Subcutaneous abdominal adipose tissue (tissue), 5 donors: Measurements from ENCODE around the gene C1orf198.

Source experiments
- H3K27ac ChIP-seq: one replicate; pipeline ENCODE4 v1.7.0; 2013; ENCODE audit warnings: low read depth, mild to moderate bottlenecking, inconsistent platforms, low read length, moderate library complexity
- H3K27me3 ChIP-seq, 5 donors: one replicate each; pipeline ENCODE4 v1.7.0; 2013; ENCODE audit warnings: low read length in 5 of 5, inconsistent platforms in 1 of 5; ENCODE audit not compliant: control insufficient read depth in 5 of 5, insufficient read depth in 4 of 5
- H3K36me3 ChIP-seq, 5 donors: one replicate each; pipeline ENCODE4 v1.7.0; 2013; ENCODE audit warnings: low read length in 5 of 5; ENCODE audit not compliant: control insufficient read depth in 5 of 5, insufficient read depth in 5 of 5
- H3K4me1 ChIP-seq, 5 donors: one replicate each; pipeline ENCODE4 v1.7.0; 2013; ENCODE audit warnings: low read length in 5 of 5, mild to moderate bottlenecking in 3 of 5, moderate library complexity in 1 of 5; ENCODE audit not compliant: control insufficient read depth in 5 of 5, insufficient read depth in 5 of 5
- H3K4me3 ChIP-seq, 5 donors: one replicate each; pipeline ENCODE4 v1.7.0; 2013; ENCODE audit warnings: low read length in 5 of 5, low read depth in 1 of 5
- H3K9ac ChIP-seq, 5 donors: one replicate each; pipeline ENCODE4 v1.7.0; 2013; ENCODE audit warnings: low read length in 5 of 5, mild to moderate bottlenecking in 4 of 5, moderate library complexity in 3 of 5
- H3K9me3 ChIP-seq, 5 donors: one replicate each; pipeline ENCODE4 v1.7.0; 2013; ENCODE audit warnings: low read length in 5 of 5; ENCODE audit not compliant: control insufficient read depth in 5 of 5
- donor health status: healthy.
- donor health status: healthy.
- donor health status: healthy.
- donor health status: healthy.
- donor health status: healthy.

Gene C1orf198

GRCh38 chr1:230863449-230863848, 4.9 kb downstream of the C1orf198 start:
- Histone ChIP-seq H3K27me3 (no peaks in the 10 kb centered on the region), H3K9ac (peak overlapping the region in 2 of 5 donors; percentile 27 to 30), H3K27ac (no peak overlapping the region), H3K9me3 (no peaks in the 10 kb centered on the region), H3K4me1 (peaks cover 2 to 76% (median 64%) of the 10 kb centered on the region in 5 donors), H3K36me3 (peaks cover 0 to 4% (median 0%) of the 10 kb centered on the region in 5 donors), H3K4me3 (no peak overlapping the region)

GRCh38 chr1:230861970-230862595, 6.2 kb downstream of the C1orf198 start:
- Histone ChIP-seq H3K9ac (no peak overlapping the region), H3K9me3 (no peaks in the 10 kb centered on the region), H3K4me3 (no peak overlapping the region), H3K27me3 (no peaks in the 10 kb centered on the region), H3K36me3 (peaks cover 0 to 4% (median 0%) of the 10 kb centered on the region in 5 donors), H3K4me1 (peaks cover 2 to 82% (median 71%) of the 10 kb centered on the region in 5 donors), H3K27ac (no peak overlapping the region)

GRCh38 chr1:230861489-230861888, 6.8 kb downstream of the C1orf198 start:
- peaks cover 2 to 79% (median 72%) of the 10 kb centered on the region in 5 donors for H3K4me1 ChIP-seq
- no peak overlapping the region for H3K4me3 ChIP-seq
- no peak overlapping the region for H3K27ac ChIP-seq
- H3K27me3 ChIP-seq, result no peaks in the 10 kb centered on the region
- H3K9me3 ChIP-seq, result no peaks in the 10 kb centered on the region
- H3K9ac ChIP-seq, result no peak overlapping the region
- H3K36me3 ChIP-seq, result peaks cover 0 to 6% (median 0%) of the 10 kb centered on the region in 5 donors

- Histone ChIP-seq H3K4me1 (peaks cover 2 to 73% (median 68%) of the 10 kb centered on the region in 5 donors), H3K4me3 (no peak overlapping the region)
These were observed 7.5 kb downstream of the C1orf198 start for GRCh38 chr1:230860617-230861384.

GRCh38 chr1:230858918-230859729, 9.2 kb downstream of the C1orf198 start:
- Histone ChIP-seq H3K27ac (no peak overlapping the region), H3K4me3 (no peak overlapping the region), H3K4me1 (peaks cover 3 to 64% (median 63%) of the 10 kb centered on the region in 5 donors), H3K36me3 (peaks cover 0 to 12% (median 10%) of the 10 kb centered on the region in 5 donors), H3K9ac (no peak overlapping the region), H3K27me3 (no peaks in the 10 kb centered on the region), H3K9me3 (no peaks in the 10 kb centered on the region)

More at GRCh38 chr1:230860617-230861384, 7.5 kb downstream of the C1orf198 start:
- Histone ChIP-seq H3K27me3 (no peaks in the 10 kb centered on the region), H3K36me3 (peaks cover 0 to 6% (median 0%) of the 10 kb centered on the region in 5 donors), H3K9me3 (no peaks in the 10 kb centered on the region), H3K27ac (no peak overlapping the region), H3K9ac (no peak overlapping the region)

- Histone ChIP-seq H3K9ac (no peak overlapping the region), H3K27me3 (no peaks in the 10 kb centered on the region), H3K4me3 (no peak overlapping the region), H3K36me3 (peaks cover 0 to 19% (median 13%) of the 10 kb centered on the region in 5 donors), H3K27ac (peak overlapping the region; percentile 17), H3K4me1 (peaks cover 3 to 64% (median 62%) of the 10 kb centered on the region in 5 donors), H3K9me3 (no peaks in the 10 kb centered on the region)
These were observed 10.0 kb downstream of the C1orf198 start for GRCh38 chr1:230858236-230858820.

- Histone ChIP-seq H3K36me3 (peaks cover 0 to 24% (median 17%) of the 10 kb centered on the region in 5 donors), H3K9ac (no peak overlapping the region), H3K4me1 (peaks cover 3 to 59% (median 57%) of the 10 kb centered on the region in 5 donors), H3K9me3 (peaks cover 0 to 5% (median 3%) of the 10 kb centered on the region in 5 donors), H3K27ac (peak overlapping the region; percentile 17), H3K4me3 (no peak overlapping the region), H3K27me3 (no peaks in the 10 kb centered on the region)
These were observed 10.5 kb downstream of the C1orf198 start for GRCh38 chr1:230857822-230858221.

GRCh38 chr1:230857077-230857476, 11.2 kb downstream of the C1orf198 start:
- Histone ChIP-seq H3K27ac (no peak overlapping the region), H3K9me3 (peaks cover 0 to 7% (median 6%) of the 10 kb centered on the region in 5 donors), H3K27me3 (no peaks in the 10 kb centered on the region), H3K4me1 (peaks cover 3 to 59% (median 52%) of the 10 kb centered on the region in 5 donors), H3K4me3 (no peak overlapping the region), H3K36me3 (peaks cover 0 to 27% (median 20%) of the 10 kb centered on the region in 5 donors), H3K9ac (peak overlapping the region in 1 of 5 donors; percentile 11)

- Histone ChIP-seq H3K9ac (no peak overlapping the region), H3K36me3 (peaks cover 0 to 33% (median 20%) of the 10 kb centered on the region in 5 donors), H3K9me3 (peaks cover 0 to 7% (median 6%) of the 10 kb centered on the region in 5 donors), H3K4me3 (no peak overlapping the region), H3K27me3 (no peaks in the 10 kb centered on the region), H3K27ac (no peak overlapping the region), H3K4me1 (peaks cover 3 to 65% (median 56%) of the 10 kb centered on the region in 5 donors)
These were observed 12.4 kb downstream of the C1orf198 start for GRCh38 chr1:230855886-230856285.
